ENCODE measurements around the gene SRPK1.

Gene SRPK1

DNA sequence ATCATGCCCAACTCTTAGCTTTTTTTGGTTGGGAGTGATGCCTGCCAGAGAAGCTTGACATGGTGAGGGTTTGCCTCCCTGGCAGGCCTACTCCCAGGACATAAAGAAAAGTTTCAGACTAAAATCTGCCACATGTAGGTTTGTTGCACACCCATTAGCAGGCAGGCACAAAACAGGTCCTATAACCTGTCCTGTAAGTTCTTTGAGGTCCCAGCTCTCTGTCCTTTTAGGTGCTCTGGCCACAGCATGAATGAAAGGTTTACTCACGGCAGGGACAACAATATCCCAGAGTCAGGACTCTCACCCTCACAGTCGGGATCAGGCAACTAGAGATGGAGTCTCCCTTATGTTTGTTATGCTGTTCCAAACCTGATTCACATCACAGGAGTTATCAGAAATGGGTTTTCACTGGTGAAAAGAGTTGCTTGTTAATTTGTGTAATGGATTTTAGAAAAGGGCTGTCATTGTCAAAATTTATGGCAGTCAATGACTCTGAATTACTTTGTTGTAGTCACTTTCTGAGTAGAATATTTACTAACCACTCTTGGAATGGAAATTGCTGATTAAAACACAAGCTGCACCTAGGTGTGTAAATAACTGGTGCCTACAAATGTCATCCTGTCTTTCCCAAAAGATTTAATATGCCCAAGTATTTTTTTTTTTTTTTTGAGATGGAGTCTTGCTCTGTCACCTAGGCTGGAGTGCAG lies 5.8 kb upstream of the SRPK1 start:
- H3K27ac ChIP-seq, result no peak overlapping the region
- H3K27me3 ChIP-seq (ENCODE audit: insufficient read depth, low read depth, severe bottlenecking), result no peaks in the 10 kb centered on the region
- H3K9me3 ChIP-seq (ENCODE audit: severe bottlenecking), result no peaks in the 10 kb centered on the region
- no peak for DNase-seq
- TF ChIP-seq, protein P1, sequence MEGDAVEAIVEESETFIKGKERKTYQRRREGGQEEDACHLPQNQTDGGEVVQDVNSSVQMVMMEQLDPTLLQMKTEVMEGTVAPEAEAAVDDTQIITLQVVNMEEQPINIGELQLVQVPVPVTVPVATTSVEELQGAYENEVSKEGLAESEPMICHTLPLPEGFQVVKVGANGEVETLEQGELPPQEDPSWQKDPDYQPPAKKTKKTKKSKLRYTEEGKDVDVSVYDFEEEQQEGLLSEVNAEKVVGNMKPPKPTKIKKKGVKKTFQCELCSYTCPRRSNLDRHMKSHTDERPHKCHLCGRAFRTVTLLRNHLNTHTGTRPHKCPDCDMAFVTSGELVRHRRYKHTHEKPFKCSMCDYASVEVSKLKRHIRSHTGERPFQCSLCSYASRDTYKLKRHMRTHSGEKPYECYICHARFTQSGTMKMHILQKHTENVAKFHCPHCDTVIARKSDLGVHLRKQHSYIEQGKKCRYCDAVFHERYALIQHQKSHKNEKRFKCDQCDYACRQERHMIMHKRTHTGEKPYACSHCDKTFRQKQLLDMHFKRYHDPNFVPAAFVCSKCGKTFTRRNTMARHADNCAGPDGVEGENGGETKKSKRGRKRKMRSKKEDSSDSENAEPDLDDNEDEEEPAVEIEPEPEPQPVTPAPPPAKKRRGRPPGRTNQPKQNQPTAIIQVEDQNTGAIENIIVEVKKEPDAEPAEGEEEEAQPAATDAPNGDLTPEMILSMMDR (IDR thresholded peaks at IDR 0.05; ENCODE audit: low read depth, low read length), result no peak
- no peak overlapping the region for H3K4me3 ChIP-seq (ENCODE audit: low read depth, low read length)
- H3K36me3 ChIP-seq, result no peaks in the 10 kb centered on the region

DNA sequence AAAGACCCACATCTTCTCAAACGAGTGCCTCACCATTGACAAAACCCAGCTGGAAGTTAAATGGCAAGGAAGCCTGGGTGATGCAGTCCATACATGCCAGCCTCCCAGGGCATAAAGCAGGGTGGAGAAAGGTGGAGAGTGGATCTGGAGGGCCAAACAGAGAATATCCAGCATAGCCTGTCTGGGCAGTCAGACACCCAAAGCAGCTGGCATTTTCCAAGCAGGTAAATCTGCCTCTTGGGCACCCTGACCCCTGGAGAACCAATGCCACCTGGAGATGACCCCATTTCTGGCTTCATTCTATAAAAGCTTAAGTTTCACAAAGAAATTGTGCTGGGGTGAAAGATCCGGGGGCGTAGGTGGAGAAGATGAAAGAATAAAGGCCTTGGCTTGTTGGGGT lies 5.1 kb upstream of the SRPK1 start:
- no peak for DNase-seq
- Histone ChIP-seq H3K36me3 (no peaks in the 10 kb centered on the region), H3K27ac (no peak overlapping the region), H3K27me3 (ENCODE audit: insufficient read depth, low read depth, severe bottlenecking) (no peaks in the 10 kb centered on the region), H3K9me3 (ENCODE audit: severe bottlenecking) (no peaks in the 10 kb centered on the region), H3K4me3 (ENCODE audit: low read depth, low read length) (no peak overlapping the region)
- TF ChIP-seq, protein P1 (IDR thresholded peaks at IDR 0.05; ENCODE audit: low read depth, low read length), result no peak

DNA sequence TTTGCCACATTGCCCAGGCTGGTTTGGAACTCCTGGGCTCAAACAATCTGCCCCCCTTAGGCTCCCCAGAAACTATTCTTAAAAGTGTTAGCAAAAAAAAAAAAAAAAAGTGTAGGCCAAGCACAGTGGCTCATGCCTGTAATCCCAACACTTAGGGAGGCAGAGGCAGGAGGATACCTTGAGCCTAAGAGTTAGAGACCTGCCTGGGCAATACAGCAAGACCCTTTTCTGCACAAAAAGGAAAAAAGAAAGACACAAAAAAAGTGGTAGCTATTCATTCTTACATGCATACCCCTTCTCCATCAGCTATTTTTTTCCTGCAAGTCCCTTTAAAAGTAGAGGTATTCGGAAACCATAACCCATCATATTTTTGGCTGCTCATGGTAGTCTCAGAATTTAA lies 3.2 kb upstream of the SRPK1 start:
- Histone ChIP-seq H3K27me3 (ENCODE audit: insufficient read depth, low read depth, severe bottlenecking) (no peaks in the 10 kb centered on the region), H3K36me3 (peaks cover 12% of the 10 kb centered on the region), H3K27ac (no peak overlapping the region), H3K9me3 (ENCODE audit: severe bottlenecking) (no peaks in the 10 kb centered on the region), H3K4me3 (ENCODE audit: low read depth, low read length) (no peak overlapping the region)
- TF ChIP-seq, protein P1 (IDR thresholded peaks at IDR 0.05; ENCODE audit: low read depth, low read length), result no peak
- no peak for DNase-seq

DNA sequence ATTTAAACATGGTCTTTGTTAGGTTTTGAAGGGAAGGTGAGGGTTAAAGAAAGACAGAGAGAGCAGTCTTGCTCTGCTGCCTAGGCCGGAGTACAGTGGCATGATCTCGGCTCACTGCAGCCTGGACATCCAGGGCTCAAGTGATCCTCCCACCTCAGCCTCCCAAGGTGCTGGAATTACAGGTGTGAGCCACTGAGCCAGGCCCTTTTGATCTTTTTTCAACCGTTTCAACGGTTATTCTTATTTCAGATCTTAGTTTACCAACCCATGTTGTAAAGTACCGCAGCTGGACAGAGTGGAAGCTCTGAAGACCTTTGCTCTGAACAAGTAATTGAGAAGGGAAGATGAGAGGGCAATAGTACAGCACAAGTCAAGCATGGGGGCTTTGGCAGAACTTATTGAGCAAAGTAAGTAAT lies 1.2 kb upstream of the SRPK1 start:
- TF ChIP-seq, protein P1 (IDR thresholded peaks at IDR 0.05; ENCODE audit: low read depth, low read length), result no peak
- H3K27me3 ChIP-seq (ENCODE audit: insufficient read depth, low read depth, severe bottlenecking), result no peaks in the 10 kb centered on the region
- no peaks in the 10 kb centered on the region for H3K9me3 ChIP-seq (ENCODE audit: severe bottlenecking)
- no peak for DNase-seq
- peaks cover 27% of the 10 kb centered on the region for H3K36me3 ChIP-seq
- H3K27ac ChIP-seq, result no peak overlapping the region
- H3K4me3 ChIP-seq (ENCODE audit: low read depth, low read length), result no peak overlapping the region

DNA sequence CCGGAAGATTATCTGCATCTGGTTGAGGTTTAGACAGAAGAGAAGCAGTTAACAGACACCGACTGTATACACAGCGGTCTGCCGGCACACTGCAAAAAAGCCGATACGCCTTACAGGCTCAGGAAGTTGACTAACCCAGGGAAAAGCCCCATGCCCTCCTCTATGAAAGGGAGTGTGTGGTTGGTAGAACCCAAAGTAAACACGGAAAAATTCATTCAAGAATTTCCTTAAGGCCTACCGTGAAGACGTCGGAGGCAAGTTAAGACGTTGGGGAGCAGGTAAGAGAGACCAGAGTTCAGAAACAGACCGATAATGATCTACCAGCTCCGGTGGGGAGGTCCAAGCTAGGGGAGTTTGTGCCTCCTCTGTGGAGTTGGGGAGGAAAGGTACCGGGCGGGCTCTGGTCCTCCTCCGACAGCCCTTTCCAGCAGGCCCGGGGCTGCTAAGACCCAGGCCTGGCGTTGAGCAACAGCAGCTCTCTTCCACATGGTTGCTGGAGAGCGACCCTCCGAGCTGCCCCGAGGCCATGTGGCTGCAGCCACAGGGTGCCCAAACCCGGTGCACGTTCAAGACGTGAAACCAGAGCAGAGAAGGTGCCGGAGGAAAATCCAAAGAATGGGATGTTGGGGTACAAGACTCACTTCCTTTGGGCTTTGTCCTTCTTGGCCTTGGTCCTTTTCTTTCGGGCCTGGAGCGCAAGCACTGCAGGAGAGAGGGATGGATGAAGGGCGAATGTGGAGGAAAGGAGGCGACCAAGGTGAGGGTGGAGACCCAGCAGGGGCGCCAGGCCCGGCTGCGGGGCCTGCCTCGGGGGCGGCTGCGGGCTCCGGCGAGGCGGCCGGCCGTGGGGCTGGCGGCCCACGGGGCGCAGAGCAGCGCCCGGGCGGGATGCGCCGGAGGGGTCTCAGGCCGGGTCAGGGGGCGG lies 809 bp downstream of the SRPK1 start:
- H3K27ac ChIP-seq, result peak overlapping the region; percentile 94

More for the DNA sequence above, 809 bp downstream of the SRPK1 start:
- Histone ChIP-seq H3K4me3 (ENCODE audit: low read depth, low read length) (peak overlapping the region; percentile 80), H3K9me3 (ENCODE audit: severe bottlenecking) (no peaks in the 10 kb centered on the region), H3K36me3 (peaks cover 46% of the 10 kb centered on the region), H3K27me3 (ENCODE audit: insufficient read depth, low read depth, severe bottlenecking) (no peaks in the 10 kb centered on the region)
- TF ChIP-seq, protein P1 (IDR thresholded peaks at IDR 0.05; ENCODE audit: low read depth, low read length), result no peak
- peak; percentile 41 for DNase-seq

All from WERI-Rb-1 (cell line).